A549 (cell line): ENCODE measurements around the gene SLC16A14. TPM values are rescaled to one million over a fixed set of nuclear protein-coding genes. Genes with fewer than 3 reads are reported as not detected.

Source experiments
- ATAC-seq, 2 experiments: fragments of 200-7000 bp in 1 of 2; fragments of >200 bp in 1 of 2; cut with Nextera tagmentation in 1 of 2; cut with Tn5 transposase in 1 of 2; 3 replicates each; pipeline versions ENCODE4 v1.8.0 to v1.9.1; 2018 to 2020; ENCODE audit warnings: mild to moderate bottlenecking in 1 of 2, moderate library complexity in 1 of 2
- CTCF ChIA-PET: fragments of 300-600 bp; sonication (Branson Sonifier 250); formaldehyde crosslinking; extraction: SDS; loops from one replicate; lab custom pipeline; 2021; ENCODE audit warnings: antibody characterized with exemption, inconsistent platforms; lab: Yijun Ruan, JAX
- POLR2A ChIA-PET: fragments of 350-600 bp; formaldehyde crosslinking; extraction: SDS; loops from one replicate; lab custom pipeline; 2021; ENCODE audit warnings: antibody characterized with exemption, inconsistent platforms; lab: Yijun Ruan, JAX
- DNase-seq, 2 experiments: peaks; one replicate each; pipeline versions ENCODE4 v3.0.0 to v3.0.0-alpha.2; 2011 to 2016; ENCODE audit warnings: low read depth in 1 of 2, low spot score in 1 of 2
- FAIRE-seq: peaks from 2 replicates; lab custom pipeline; 2011; peaks lifted over from hg19 to GRCh38; lab: Jason Lieb, UNC
- H3K27ac ChIP-seq, 2 experiments: fragments of >200 bp; sonication (Bioruptor Twin); formaldehyde crosslinking; 3 replicates each; pipeline ENCODE4 v1.5.1; 2016 to 2017
- H3K4me1 ChIP-seq: fragments of >200 bp; sonication (Bioruptor Twin); formaldehyde crosslinking; 3 replicates; pipeline ENCODE4 v1.6.1; 2016
- H3K4me2 ChIP-seq: fragments of >200 bp; sonication (Bioruptor Twin); formaldehyde crosslinking; 3 replicates; pipeline ENCODE4 v1.6.1; 2016
- H3K4me3 ChIP-seq: fragments of >200 bp; sonication (Bioruptor Twin); formaldehyde crosslinking; 3 replicates; pipeline ENCODE4 v1.5.1; 2016
- H3K9me3 ChIP-seq: fragments of >200 bp; sonication (Bioruptor Twin); formaldehyde crosslinking; 3 replicates; pipeline ENCODE4 v1.6.1; 2016
- ATOH8 ChIP-seq: fragments of 250-450 bp; sonication (Bioruptor Pico); IDR thresholded peaks from 2 replicates; pipeline ENCODE4 v1.5.0; 2020; ENCODE audit warnings: low read depth, mild to moderate bottlenecking, moderate library complexity
- CEBPB ChIP-seq, 2 experiments: fragments of >200 bp in 1 of 2; sonication (Bioruptor Twin) in 1 of 2; formaldehyde crosslinking in 1 of 2; IDR thresholded peaks; 2 replicates each; pipeline ENCODE4 v1.6.1; 2012 to 2016
- CHD2 ChIP-seq: fragments of 150-350 bp; IDR thresholded peaks from 2 replicates; pipeline ENCODE4 v1.6.1; 2014; ENCODE audit warnings: low read length; ENCODE audit not compliant: partially characterized antibody
- E2F6 ChIP-seq: IDR thresholded peaks from 2 replicates; pipeline ENCODE4 v1.6.1; 2012; ENCODE audit warnings: low read depth, borderline replicate concordance
- ELK1 ChIP-seq: fragments of 150-350 bp; IDR thresholded peaks from 2 replicates; pipeline ENCODE4 v1.6.1; 2014; ENCODE audit warnings: low read depth, mild to moderate bottlenecking, low read length
- FOXS1 ChIP-seq: fragments of 250-450 bp; sonication (Bioruptor Pico); IDR thresholded peaks from 2 replicates; pipeline ENCODE4 v1.5.0; 2020; ENCODE audit warnings: mild to moderate bottlenecking, moderate library complexity
- GATA3 ChIP-seq: IDR thresholded peaks from 2 replicates; pipeline ENCODE4 v1.6.1; 2012; ENCODE audit warnings: borderline replicate concordance
- KDM1A ChIP-seq: fragments of 200-600 bp; sonication (generic); IDR thresholded peaks from 2 replicates; pipeline ENCODE4 v1.6.1; 2016; ENCODE audit warnings: low read depth, mild to moderate bottlenecking
- MAFK ChIP-seq: fragments of 450-650 bp; IDR thresholded peaks from 2 replicates; pipeline ENCODE4 v1.6.1; 2014; ENCODE audit not compliant: partially characterized antibody
- MAX ChIP-seq: IDR thresholded peaks from 2 replicates; pipeline ENCODE4 v1.6.1; 2012
- NFE2L2 ChIP-seq: fragments of 150-350 bp; conservative IDR thresholded peaks from 2 replicates; pipeline ENCODE4 v1.6.1; 2014; ENCODE audit warnings: low read length
- POLR2A ChIP-seq: IDR thresholded peaks from 2 replicates; pipeline ENCODE4 v1.6.1; 2012; ENCODE audit warnings: mild to moderate bottlenecking, low read length
- SMC3 ChIP-seq: fragments of >200 bp; sonication (Bioruptor Twin); formaldehyde crosslinking; IDR thresholded peaks from 3 replicates; pipeline ENCODE4 v1.6.1; 2018; ENCODE audit warnings: inconsistent platforms
- ZC3H11A ChIP-seq: fragments of 450-650 bp; IDR thresholded peaks from 2 replicates; pipeline ENCODE4 v1.6.1; 2014; ENCODE audit warnings: antibody characterized with exemption, mild to moderate bottlenecking
- ZFP36 ChIP-seq: fragments of 450-650 bp; IDR thresholded peaks from 2 replicates; pipeline ENCODE4 v1.6.1; 2014; ENCODE audit warnings: borderline replicate concordance; ENCODE audit not compliant: partially characterized antibody
- WGBS: methylation state at CpG from one replicate; pipeline ENCODE4 v1.1.6; 2017; ENCODE audit errors: missing lambda C conversion rate; 5-methylcytosine and 5-hydroxymethylcytosine counted together
- polyA plus RNA-seq, 4 experiments: library from polyadenylated mRNA; depleted of rRNA in 3 of 4; stranded (reverse); fragments of >200 nt; fragmentation: RNase III in 1 of 4; extraction: RNeasy Plus Mini Kit Qiagen cat#74134 plus additional on column Dnase treatment in 1 of 4; gene quantifications; 2 replicates in 3 of 4; 3 replicates in 1 of 4; pipeline ENCODE4 v1.2.3, GENCODE V29; 2011 to 2017
- TF ChIP-seq, protein P1 (sequence below): fragments of 200-600 bp; sonication (generic); IDR thresholded peaks from 2 replicates; pipeline ENCODE4 v1.6.1; 2016; ENCODE audit warnings: antibody characterized with exemption, mild to moderate bottlenecking, moderate library complexity

The SLC16A14 gene
- polyA plus RNA-seq, 2 of the 4 experiments (the other 2 are of a cell fraction), result 0.37 to 1.1 TPM

GRCh38 chr2:230046491-230046890, 22.2 kb downstream of the SLC16A14 start:
- no peak overlapping the region for H3K27ac ChIP-seq
- TF ChIP-seq ZC3H11A (no peak), MAX (no peak), ELK1 (no peak), ZFP36 (no peak), E2F6 (no peak), NFE2L2 (no peak), FOXS1 (no peak), CHD2 (no peak), POLR2A (no peak), CEBPB (IDR thresholded peaks at IDR 0.05) (no peak), KDM1A (no peak), ATOH8 (CRISPR knock-in tag) (no peak)
- TF ChIP-seq, protein P1, sequence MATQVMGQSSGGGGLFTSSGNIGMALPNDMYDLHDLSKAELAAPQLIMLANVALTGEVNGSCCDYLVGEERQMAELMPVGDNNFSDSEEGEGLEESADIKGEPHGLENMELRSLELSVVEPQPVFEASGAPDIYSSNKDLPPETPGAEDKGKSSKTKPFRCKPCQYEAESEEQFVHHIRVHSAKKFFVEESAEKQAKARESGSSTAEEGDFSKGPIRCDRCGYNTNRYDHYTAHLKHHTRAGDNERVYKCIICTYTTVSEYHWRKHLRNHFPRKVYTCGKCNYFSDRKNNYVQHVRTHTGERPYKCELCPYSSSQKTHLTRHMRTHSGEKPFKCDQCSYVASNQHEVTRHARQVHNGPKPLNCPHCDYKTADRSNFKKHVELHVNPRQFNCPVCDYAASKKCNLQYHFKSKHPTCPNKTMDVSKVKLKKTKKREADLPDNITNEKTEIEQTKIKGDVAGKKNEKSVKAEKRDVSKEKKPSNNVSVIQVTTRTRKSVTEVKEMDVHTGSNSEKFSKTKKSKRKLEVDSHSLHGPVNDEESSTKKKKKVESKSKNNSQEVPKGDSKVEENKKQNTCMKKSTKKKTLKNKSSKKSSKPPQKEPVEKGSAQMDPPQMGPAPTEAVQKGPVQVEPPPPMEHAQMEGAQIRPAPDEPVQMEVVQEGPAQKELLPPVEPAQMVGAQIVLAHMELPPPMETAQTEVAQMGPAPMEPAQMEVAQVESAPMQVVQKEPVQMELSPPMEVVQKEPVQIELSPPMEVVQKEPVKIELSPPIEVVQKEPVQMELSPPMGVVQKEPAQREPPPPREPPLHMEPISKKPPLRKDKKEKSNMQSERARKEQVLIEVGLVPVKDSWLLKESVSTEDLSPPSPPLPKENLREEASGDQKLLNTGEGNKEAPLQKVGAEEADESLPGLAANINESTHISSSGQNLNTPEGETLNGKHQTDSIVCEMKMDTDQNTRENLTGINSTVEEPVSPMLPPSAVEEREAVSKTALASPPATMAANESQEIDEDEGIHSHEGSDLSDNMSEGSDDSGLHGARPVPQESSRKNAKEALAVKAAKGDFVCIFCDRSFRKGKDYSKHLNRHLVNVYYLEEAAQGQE, result no peak
- DNase-seq (no peak), FAIRE-seq (no peak), ATAC-seq (no peak)
- WGBS, result 87% methylated on average over 16 of the region's 16 CpGs
- POLR2A ChIA-PET, result no interaction called here
- H3K4me3 ChIP-seq, result no peak overlapping the region
- CTCF ChIA-PET, result no interaction called here
- no peaks in the 10 kb centered on the region for H3K9me3 ChIP-seq
- H3K4me1 ChIP-seq, result no peaks in the 10 kb centered on the region
- no peak overlapping the region for H3K4me2 ChIP-seq

DNA sequence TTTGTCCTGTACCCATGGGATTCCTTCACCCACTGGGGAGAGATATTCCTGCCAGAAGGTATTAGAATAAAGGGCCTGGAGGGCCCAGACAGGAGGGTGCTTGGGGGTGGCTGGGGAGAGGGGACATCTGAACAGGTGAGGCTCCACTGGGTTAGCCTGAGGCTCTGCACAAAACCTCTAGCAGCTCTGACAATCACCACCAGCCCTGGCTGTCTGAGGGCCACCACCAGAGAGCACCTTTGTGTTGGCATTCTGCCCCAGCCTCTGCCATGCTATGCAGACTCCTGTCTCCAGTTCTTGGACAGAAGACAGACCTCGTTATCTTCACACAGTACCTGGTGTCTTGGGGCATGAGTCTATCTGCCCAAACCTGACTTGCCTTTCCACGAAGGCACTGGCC, 25.3 kb downstream of the SLC16A14 start:
- no peaks in the 10 kb centered on the region for H3K9me3 ChIP-seq
- CTCF ChIA-PET, result interaction anchor here (1.5 kb wide), 1 partner anchor 9 kb away, joined by 3 read pairs; no protein-coding TSS in a partner anchor
- no peak overlapping the region for H3K4me2 ChIP-seq
- FAIRE-seq, result no peak
- WGBS, result 49% methylated on average over 2 of the region's 2 CpGs
- H3K27ac ChIP-seq, result no peak overlapping the region
- no peak overlapping the region for H3K4me3 ChIP-seq
- TF ChIP-seq GATA3, result no peak
- TF ChIP-seq, all 56 proteins: peak for 0
- H3K4me1 ChIP-seq, result no peaks in the 10 kb centered on the region
- ATAC-seq (no peak), DNase-seq (no peak)
- POLR2A ChIA-PET, result no interaction called here

DNA sequence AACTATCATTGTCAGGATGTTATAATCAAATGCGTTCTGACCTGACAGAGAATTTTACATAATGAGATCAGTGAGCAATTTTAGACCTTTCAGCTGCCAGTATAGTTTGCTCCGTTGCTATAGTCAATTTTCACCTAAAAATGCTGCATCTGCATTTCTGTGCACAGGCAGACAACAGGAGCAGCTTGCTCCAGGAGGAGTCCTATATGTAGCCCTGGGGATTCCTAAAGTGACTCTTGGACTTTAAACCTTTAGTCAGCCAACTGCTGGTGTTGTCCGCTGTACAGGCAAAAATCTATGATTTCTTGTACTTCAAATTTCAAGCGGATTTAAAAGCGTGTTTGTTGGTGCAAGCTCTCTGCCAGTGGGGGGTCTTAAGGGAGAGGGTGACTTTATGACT, 25.7 kb downstream of the SLC16A14 start:
- CTCF ChIA-PET, result interaction anchor here (1.5 kb wide), 1 partner anchor 10 kb away, joined by 3 read pairs; no protein-coding TSS in a partner anchor
- Histone ChIP-seq H3K27ac (no peak overlapping the region), H3K9me3 (no peaks in the 10 kb centered on the region), H3K4me3 (no peak overlapping the region), H3K4me2 (no peak overlapping the region), H3K4me1 (no peaks in the 10 kb centered on the region)
- no peak for ATAC-seq
- DNase-seq, result no peak
- no peak for FAIRE-seq
- WGBS, result 76% methylated on average over 5 of the region's 5 CpGs
- TF ChIP-seq MAFK (peak; percentile 81), SMC3 (no peak)
- POLR2A ChIA-PET, result no interaction called here
